Measurements from ENCODE around the gene STAC. TPM values are rescaled to one million over a fixed set of nuclear protein-coding genes. Genes with fewer than 3 reads are reported as not detected.
"Not testable (repeated sequence)": the region's sequence is repeated elsewhere in the genome, so short reads cannot be mapped to it uniquely, and the experiment has no call there.

STAC gene
- total RNA-seq, 2 experiments from 2014 or later: not detected

DNA sequence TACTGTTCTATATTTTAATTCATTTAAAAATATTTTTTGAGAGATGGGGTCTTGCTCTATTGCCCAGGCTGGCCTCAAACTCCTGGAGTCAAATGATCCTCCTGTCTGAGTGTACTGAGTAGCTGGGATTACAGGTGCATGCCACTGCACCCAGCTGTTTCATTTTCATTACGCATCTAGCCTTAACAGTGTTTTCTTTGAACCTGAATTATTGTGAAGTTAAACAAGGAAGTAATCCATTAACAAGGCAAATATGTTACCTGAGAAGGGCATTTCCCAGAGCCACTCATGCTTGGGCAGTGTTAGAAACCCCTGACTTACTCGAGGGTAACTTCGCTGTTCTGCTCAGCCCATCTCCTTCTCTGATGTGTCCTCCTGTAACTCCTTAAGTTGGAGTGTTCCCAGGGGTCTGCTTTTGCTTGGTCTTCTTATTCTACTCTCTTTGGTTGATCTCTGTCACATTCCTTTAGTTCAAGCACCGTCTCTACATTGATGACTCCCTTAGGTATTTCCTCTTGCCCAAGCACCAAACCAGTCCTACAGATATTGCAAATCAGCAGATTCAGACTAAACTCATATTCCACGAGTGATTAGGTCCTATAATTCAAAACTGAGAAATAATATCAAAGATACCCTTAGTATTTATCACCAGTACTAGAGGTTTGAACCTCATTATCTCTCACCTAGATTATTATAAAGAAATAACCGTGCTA, 107.9 kb downstream of the STAC start:
- Mint-ChIP-seq H3K27me3 (no peaks in the 10 kb centered on the region), H3K36me3 (no peaks in the 10 kb centered on the region), H3K4me3 (no peak overlapping the region), H3K9me3 (no peaks in the 10 kb centered on the region), H3K4me1 (ENCODE audit: low read depth) (no peaks in the 10 kb centered on the region), H3K27ac (no peak overlapping the region)
- DNase-seq: no peak
- CTCF ChIA-PET: no interaction called here
- POLR2A ChIA-PET: no interaction called here
- intact Hi-C loops (cut with micrococcal nuclease): no loop called here

DNA sequence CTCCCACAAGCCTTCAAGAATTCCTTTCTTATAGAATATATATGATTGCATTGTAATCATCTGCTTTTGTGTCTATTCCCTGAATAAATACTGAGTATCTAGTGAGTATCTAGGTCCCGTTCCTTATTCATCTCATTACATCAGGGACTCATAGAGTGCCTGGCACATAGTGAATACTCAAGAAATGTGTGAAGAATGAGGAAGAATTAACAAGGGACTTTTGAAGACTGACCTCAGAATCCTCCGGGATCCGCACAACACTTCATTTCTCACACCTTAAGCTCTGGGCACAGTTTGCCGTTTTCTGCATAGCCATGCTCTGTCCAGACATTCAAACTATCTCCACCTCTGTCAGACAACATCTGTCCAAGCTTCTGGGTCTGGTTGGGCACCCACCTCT, 108.8 kb downstream of the STAC start:
- ChIA-PET CTCF (no interaction called here), POLR2A (no interaction called here)
- H3K4me3 Mint-ChIP-seq: no peak overlapping the region

DNA sequence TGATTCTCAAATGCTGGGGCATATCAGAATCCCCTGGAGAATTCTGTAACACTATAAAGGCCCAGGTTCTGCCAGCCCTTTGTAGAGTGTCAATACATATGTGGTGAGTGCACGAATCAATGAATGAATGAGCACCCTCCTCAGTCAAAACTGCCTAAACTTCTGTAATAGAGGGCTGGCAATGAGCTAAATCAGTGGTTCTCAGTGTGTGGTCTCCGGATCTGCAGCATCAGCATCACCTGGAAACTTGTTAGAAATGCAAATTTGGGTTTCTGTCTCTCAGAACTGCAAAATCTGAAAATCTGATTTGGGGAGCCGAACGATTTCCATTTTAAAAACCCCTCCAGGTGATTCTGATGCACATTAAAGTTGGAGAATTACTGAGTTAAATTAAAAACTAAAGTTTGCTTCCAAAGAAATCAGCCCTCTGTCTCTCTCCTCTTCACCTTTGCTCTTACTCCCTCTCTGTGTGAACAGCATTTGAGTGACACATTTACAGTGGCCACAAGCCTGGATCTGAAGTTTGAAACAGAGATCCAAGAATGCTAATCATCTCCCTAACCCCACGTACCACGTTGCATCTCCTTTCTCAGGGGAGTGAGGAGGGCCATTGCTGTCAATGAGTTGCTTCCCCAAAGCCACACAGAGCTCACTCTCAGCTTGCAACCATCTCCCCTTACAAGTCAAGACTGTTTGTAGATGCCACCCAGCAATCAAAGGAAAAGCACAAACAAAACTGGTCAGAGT, 109.5 kb downstream of the STAC start:
- intact Hi-C loops (cut with micrococcal nuclease): no loop called here
- Mint-ChIP-seq H3K36me3 (no peaks in the 10 kb centered on the region), H3K27me3 (no peaks in the 10 kb centered on the region), H3K9me3 (no peaks in the 10 kb centered on the region), H3K4me1 (ENCODE audit: low read depth) (no peaks in the 10 kb centered on the region), H3K27ac (no peak overlapping the region), H3K4me3 (no peak overlapping the region)
- no peak for DNase-seq
- POLR2A ChIA-PET: no interaction called here
- CTCF ChIA-PET: no interaction called here

More for the DNA sequence above, 108.8 kb downstream of the STAC start:
- no peaks in the 10 kb centered on the region for H3K27me3 Mint-ChIP-seq
- H3K4me1 Mint-ChIP-seq (ENCODE audit: low read depth): no peaks in the 10 kb centered on the region
- no peaks in the 10 kb centered on the region for H3K9me3 Mint-ChIP-seq
- intact Hi-C loops (cut with micrococcal nuclease): no loop called here
- DNase-seq: no peak
- H3K36me3 Mint-ChIP-seq: no peaks in the 10 kb centered on the region
- no peak overlapping the region for H3K27ac Mint-ChIP-seq

DNA sequence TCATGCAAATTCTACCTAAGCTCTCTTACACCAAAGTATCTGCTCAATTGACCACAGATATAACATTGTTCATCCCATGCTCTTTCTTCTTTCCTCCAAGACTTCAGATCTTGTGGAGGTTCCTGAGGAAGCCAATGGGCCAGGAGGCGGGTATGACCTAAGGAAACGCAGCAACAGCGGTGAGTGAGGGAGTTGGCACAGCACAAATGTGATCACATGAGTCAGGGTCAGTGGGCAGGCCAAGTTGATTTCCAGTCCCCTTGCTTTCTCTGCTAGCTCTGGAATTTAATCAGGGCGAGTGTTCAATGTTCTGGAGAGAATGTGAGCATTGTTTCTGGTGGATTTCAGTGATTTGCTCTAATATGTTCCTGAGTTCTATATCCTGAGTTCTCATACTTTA, 112.7 kb downstream of the STAC start:
- CTCF ChIA-PET: no interaction called here
- POLR2A ChIA-PET: no interaction called here
- DNase-seq: no peak
- Mint-ChIP-seq H3K36me3 (no peaks in the 10 kb centered on the region), H3K9me3 (no peaks in the 10 kb centered on the region), H3K4me3 (no peak overlapping the region), H3K4me1 (ENCODE audit: low read depth) (no peaks in the 10 kb centered on the region), H3K27ac (no peak overlapping the region), H3K27me3 (no peaks in the 10 kb centered on the region)
- intact Hi-C loops (cut with micrococcal nuclease): no loop called here

DNA sequence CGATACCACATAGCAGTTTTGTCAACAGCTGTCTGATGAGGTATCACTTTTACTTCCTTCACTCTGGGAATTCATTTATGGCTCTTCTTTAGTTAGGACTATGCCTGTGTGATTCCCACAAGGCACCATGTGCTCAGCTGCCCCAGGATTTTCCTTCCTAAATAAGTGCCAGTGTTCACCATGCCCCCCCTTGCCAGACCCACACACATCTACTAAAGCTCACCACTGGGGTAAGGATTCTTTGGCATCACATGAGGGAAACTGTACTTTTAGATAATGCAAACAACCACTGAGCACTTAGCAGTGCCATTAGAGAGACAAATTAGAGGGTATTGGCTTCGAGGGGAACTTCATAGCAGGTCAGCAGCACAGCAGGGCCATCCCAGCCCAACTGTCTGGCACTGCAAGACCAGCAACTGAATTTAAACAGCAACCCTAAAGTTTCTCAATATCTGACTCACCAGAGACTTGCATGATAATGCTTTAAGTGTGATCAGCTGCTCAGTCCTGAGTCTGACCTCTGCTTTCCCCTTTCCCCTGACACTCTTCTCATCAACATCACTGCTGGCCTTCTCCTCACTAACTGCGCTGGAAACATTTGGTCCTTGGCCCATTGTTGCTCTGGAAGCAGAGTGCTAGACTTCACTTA, 114.3 kb downstream of the STAC start:
- DNase-seq: no peak
- Mint-ChIP-seq H3K9me3 (no peaks in the 10 kb centered on the region), H3K27me3 (no peaks in the 10 kb centered on the region), H3K27ac (no peak overlapping the region), H3K36me3 (no peaks in the 10 kb centered on the region), H3K4me1 (ENCODE audit: low read depth) (no peaks in the 10 kb centered on the region), H3K4me3 (no peak overlapping the region)
- ChIA-PET POLR2A (no interaction called here), CTCF (no interaction called here)
- intact Hi-C loops (cut with micrococcal nuclease): no loop called here

DNA sequence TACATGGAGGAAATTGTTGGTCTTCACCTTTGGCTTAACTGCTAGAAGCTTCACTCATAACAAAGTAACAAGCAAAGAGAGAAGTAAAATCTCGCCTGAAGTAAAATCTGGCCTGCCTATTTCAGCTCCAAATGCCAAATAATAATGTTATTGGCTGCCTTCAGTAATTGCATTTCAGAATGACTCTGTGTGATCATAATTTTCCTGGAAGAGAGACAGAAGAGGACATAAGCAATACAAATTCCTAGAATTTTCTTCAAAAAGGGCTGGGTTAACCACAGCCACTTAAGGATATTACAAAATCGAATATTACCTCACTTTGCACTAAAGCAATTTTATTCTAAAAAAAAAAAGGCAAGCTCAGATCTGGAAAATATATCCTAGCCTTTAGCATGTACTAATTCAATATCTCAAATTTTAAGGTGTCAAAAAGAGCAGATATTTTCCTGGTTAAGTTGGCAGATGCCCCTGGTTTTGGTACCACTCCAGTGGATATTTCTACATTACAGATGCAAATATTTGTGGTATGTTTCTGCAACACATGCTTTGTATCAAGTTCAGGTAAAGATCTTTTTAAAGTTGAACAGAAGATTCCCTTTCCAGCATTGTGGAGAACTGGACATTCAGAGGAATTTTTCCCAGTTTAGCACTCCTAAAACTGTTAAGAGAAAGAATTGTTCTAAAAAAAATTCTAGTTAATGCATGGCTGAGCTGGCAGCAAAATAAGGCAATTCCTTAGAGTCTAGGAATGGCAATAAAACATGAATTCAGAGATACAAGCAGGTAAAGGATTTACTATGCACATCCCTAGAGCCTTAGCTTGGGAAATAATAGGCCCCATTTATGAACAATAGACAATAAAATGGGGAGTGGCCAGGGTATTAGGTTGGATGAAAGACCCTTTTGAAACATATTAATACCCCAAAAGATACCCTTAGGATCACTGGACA, 116.7 kb downstream of the STAC start:
- H3K4me1 Mint-ChIP-seq (ENCODE audit: low read depth): no peaks in the 10 kb centered on the region
- no peak overlapping the region for H3K4me3 Mint-ChIP-seq
- no peaks in the 10 kb centered on the region for H3K36me3 Mint-ChIP-seq
- no peaks in the 10 kb centered on the region for H3K9me3 Mint-ChIP-seq
- CTCF ChIA-PET: no interaction called here
- no peak overlapping the region for H3K27ac Mint-ChIP-seq
- POLR2A ChIA-PET: no interaction called here
- no peak for DNase-seq
- H3K27me3 Mint-ChIP-seq: no peaks in the 10 kb centered on the region
- intact Hi-C loops (cut with micrococcal nuclease): no loop called here

DNA sequence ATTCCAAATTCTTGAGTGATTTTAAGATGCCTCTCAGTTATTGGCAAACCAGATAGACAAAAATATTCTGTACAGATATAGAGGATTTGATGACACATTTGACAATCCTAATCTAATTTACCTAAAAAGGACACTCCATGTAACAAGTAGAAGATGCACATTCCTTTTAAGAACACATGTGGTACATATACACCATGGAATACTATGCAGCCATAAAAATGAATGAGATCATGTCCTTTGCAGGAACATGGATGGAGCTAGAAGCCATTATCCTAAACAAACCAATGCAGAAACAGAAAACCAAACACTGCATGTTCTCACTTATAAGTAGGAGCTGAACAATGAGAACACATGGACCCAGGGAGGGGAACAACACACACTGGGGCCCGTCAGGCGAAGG, 119.7 kb downstream of the STAC start:
- H3K9me3 Mint-ChIP-seq; intact Hi-C loops (cut with micrococcal nuclease); H3K27me3 Mint-ChIP-seq; H3K27ac Mint-ChIP-seq; H3K4me3 Mint-ChIP-seq; H3K4me1 Mint-ChIP-seq (ENCODE audit: low read depth); POLR2A ChIA-PET; CTCF ChIA-PET; H3K36me3 Mint-ChIP-seq; DNase-seq: not testable (repeated sequence)

DNA sequence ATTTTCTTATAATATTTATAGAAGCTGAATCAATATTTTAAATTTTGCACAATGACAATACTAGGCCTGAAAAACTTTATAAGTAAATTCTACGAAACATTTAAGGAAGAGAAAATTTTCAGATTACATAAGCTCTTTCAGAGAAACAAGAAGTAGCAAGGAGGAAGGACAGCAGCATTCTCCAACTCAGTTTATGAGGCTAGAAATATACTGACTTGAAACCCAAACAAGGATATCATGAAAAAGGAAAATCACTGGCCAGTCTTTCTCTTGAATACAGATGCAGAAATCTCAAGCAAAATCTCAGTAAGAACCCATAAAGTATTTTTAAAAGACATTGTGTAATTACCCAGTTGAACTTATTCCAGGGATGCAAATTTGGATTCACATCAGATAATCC, 121.3 kb downstream of the STAC start:
- no peaks in the 10 kb centered on the region for H3K36me3 Mint-ChIP-seq
- intact Hi-C loops (cut with micrococcal nuclease): no loop called here
- no peaks in the 10 kb centered on the region for H3K4me1 Mint-ChIP-seq (ENCODE audit: low read depth)
- no peak overlapping the region for H3K4me3 Mint-ChIP-seq
- CTCF ChIA-PET: no interaction called here
- no peak for DNase-seq
- POLR2A ChIA-PET: no interaction called here
- peaks cover 4% of the 10 kb centered on the region for H3K9me3 Mint-ChIP-seq
- H3K27ac Mint-ChIP-seq: no peak overlapping the region
- H3K27me3 Mint-ChIP-seq: no peaks in the 10 kb centered on the region

DNA sequence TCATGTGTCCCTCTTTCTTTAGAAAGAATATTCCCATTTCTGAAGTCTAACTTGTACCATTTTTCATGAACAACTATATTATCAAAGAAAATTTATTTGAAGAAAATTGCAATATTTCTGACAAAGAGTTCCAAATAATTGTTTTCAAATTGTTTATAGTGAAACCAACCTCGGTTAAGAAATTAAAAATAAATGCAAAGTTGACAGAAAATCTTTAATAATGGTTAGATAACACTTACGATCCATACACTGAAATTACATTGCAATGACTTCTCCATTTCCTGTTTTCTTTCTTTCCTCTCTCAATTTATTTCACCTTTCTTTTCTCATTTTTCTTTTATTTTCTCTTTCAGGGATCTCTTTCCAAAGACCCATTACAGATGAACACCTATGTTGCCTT, 125.1 kb downstream of the STAC start:
- CTCF ChIA-PET: no interaction called here
- POLR2A ChIA-PET: no interaction called here
- Mint-ChIP-seq H3K4me1 (ENCODE audit: low read depth) (no peaks in the 10 kb centered on the region), H3K4me3 (no peak overlapping the region), H3K27me3 (no peaks in the 10 kb centered on the region), H3K27ac (no peak overlapping the region), H3K9me3 (peaks cover 4% of the 10 kb centered on the region), H3K36me3 (no peaks in the 10 kb centered on the region)
- DNase-seq: no peak
- intact Hi-C loops (cut with micrococcal nuclease): no loop called here

DNA sequence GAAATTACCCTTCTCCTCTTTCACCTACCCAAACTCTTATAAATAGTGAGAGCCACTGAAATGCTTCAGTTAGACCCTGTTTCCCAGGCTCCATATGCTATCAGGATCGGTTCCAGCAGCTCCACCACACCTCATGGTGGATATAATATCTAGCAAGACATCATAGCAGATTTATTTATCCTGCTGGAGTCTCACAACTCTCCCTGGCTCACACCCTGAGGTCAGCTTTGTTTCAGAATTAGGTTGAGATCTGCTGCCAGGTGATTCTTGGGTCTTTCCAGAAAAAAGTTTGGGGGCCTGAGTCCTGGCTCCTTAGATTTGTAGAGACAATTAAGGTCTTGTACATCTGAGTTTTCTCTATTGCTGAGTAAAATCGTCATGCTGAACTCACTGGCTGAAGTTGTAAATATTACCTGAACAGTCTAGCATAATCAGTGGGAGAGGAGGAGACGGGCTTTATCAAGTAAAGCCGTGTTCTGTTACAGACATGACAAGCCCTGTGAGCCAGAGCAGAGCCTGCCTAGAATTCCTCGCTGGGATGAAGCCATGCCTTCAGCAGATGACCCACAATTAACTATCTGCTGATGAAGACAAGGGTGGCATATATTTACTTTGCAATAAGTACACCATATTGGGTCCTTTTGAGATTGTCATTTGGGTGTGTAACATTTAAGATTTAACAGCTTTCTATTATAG, 131.6 kb downstream of the STAC start:
- CTCF ChIA-PET: no interaction called here

DNA sequence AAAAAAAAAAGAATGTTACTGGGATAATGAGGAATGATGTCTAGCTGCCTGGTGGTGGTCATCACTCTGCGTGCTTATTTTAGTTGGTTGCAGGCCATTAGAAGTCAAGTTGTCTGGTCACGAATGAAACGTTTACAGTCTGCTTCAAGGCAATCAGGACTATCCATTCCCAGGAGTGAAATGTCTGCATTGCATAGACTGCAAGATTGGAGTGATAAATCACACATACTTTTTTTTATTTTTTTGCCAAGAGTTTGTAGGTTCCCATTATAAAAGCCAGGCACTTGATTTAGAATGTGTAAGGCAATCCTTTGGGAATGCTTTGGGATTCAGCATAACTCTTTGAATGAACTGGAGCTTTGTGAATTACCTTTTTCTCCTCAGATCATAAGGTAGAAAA, 132.3 kb downstream of the STAC start:
- H3K4me1 Mint-ChIP-seq (ENCODE audit: low read depth): no peaks in the 10 kb centered on the region
- no peaks in the 10 kb centered on the region for H3K9me3 Mint-ChIP-seq
- CTCF ChIA-PET: no interaction called here
- POLR2A ChIA-PET: no interaction called here
- intact Hi-C loops (cut with micrococcal nuclease): no loop called here
- no peak overlapping the region for H3K4me3 Mint-ChIP-seq
- no peak for DNase-seq
- no peaks in the 10 kb centered on the region for H3K27me3 Mint-ChIP-seq
- H3K36me3 Mint-ChIP-seq: no peaks in the 10 kb centered on the region
- H3K27ac Mint-ChIP-seq: no peak overlapping the region

More for the DNA sequence above, 131.6 kb downstream of the STAC start:
- Mint-ChIP-seq H3K4me1 (ENCODE audit: low read depth) (no peaks in the 10 kb centered on the region), H3K36me3 (no peaks in the 10 kb centered on the region), H3K27ac (no peak overlapping the region), H3K4me3 (no peak overlapping the region), H3K9me3 (no peaks in the 10 kb centered on the region), H3K27me3 (no peaks in the 10 kb centered on the region)
- DNase-seq: no peak
- POLR2A ChIA-PET: no interaction called here
- intact Hi-C loops (cut with micrococcal nuclease): no loop called here

DNA sequence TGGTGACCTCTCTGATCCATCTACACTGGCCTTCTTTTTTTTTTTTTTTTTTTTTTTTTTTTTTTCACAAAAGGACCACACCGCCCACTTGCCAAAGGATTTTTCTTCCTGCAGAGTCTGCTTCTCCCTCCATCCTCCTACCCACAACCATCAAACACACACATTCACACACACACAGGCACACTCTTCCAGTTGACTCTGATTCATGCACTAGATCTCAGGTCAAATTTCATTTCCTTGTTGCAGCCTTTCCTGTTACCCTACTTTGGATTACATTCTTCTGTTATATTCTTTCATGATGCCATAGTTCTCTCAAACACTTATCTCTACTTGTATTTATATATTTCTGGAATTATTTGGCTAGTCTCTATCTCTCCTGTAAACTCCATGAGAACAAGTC, 133.9 kb downstream of the STAC start:
- Mint-ChIP-seq H3K4me1 (ENCODE audit: low read depth) (no peaks in the 10 kb centered on the region), H3K27me3 (no peaks in the 10 kb centered on the region), H3K9me3 (no peaks in the 10 kb centered on the region), H3K27ac (no peak overlapping the region), H3K36me3 (no peaks in the 10 kb centered on the region), H3K4me3 (no peak overlapping the region)
- DNase-seq: no peak
- intact Hi-C loops (cut with micrococcal nuclease): no loop called here
- ChIA-PET CTCF (no interaction called here), POLR2A (no interaction called here)

All from activated CD4-positive, alpha-beta memory T cell treated with anti-CD3 and anti-CD28 coated beads for 36 hours (primary cell).